C4-2B (cell line): Measurements from ENCODE around the gene KLK3.

ENCODE experiments used
- H3K27ac ChIP-seq: fragments of 450-650 bp; 2 replicates; pipeline ENCODE4 v1.5.1; 2017
- CTCF ChIP-seq: fragments of 450-650 bp; conservative IDR thresholded peaks from 2 replicates; pipeline ENCODE4 v1.5.1; 2017; ENCODE audit warnings: mild to moderate bottlenecking
- ZFX ChIP-seq: fragments of 450-650 bp; IDR thresholded peaks from 2 replicates; pipeline ENCODE4 v1.6.1; 2017

The KLK3 gene

GRCh38 chr19:50838239-50838638, 16.5 kb upstream of the KLK3 start:
- no peak for TF ChIP-seq ZFX
- TF ChIP-seq CTCF = no peak; the same call in 1 of the 2 replicates

GRCh38 chr19:50839712-50840655, 14.7 kb upstream of the KLK3 start:
- no peak for TF ChIP-seq ZFX
- peak overlapping the region; percentile 100 for H3K27ac ChIP-seq

More at GRCh38 chr19:50838239-50838638, 16.5 kb upstream of the KLK3 start:
- peak overlapping the region; percentile 100 for H3K27ac ChIP-seq

- H3K27ac ChIP-seq = peak overlapping the region; percentile 100
- TF ChIP-seq ZFX (no peak), CTCF (no peak)
Observed at GRCh38 chr19:50842130-50842529, 12.6 kb upstream of the KLK3 start.

- TF ChIP-seq ZFX (no peak), CTCF (no peak)
- H3K27ac ChIP-seq = peak overlapping the region; percentile 100
Observed at GRCh38 chr19:50843205-50843604, 11.5 kb upstream of the KLK3 start.

GRCh38 chr19:50843701-50844221, 11.0 kb upstream of the KLK3 start:
- TF ChIP-seq CTCF = no peak
- no peak for TF ChIP-seq ZFX
- H3K27ac ChIP-seq = peak overlapping the region; percentile 100

GRCh38 chr19:50844296-50844935, 10.3 kb upstream of the KLK3 start:
- no peak for TF ChIP-seq CTCF
- no peak for TF ChIP-seq ZFX
- H3K27ac ChIP-seq = peak overlapping the region; percentile 100

- no peak for TF ChIP-seq CTCF
- no peak for TF ChIP-seq ZFX
- H3K27ac ChIP-seq = peak overlapping the region; percentile 100
Observed at GRCh38 chr19:50850738-50851137, 4.0 kb upstream of the KLK3 start.
